Activated naive CD8-positive, alpha-beta T cell treated with anti-CD3 and anti-CD28 coated beads, Interleukin-2, amount 10 ng/mL, durations not matched to agents 7 days and 5 days (primary cell): ENCODE data around the gene UGP2. TPM values are rescaled to one million over a fixed set of nuclear protein-coding genes. Genes with fewer than 3 reads are reported as not detected.
"Not testable (repeated sequence)": the region's sequence is repeated elsewhere in the genome, so short reads cannot be mapped to it uniquely, and the experiment has no call there.

Experiments used
- ATAC-seq: fragments of 150-1000 bp; cut with Tn5 transposase; one replicate; pipeline ENCODE4 v1.10.0; 2021; ENCODE audit warnings: low read depth, moderate library complexity
- POLR2A ChIA-PET: fragments of 350-600 bp; sonication (Branson Sonifier 250); formaldehyde crosslinking; loops from one replicate; lab custom pipeline; 2021; ENCODE audit warnings: antibody characterized with exemption; lab: Charles Lee
- DNase-seq: peaks from one replicate; pipeline ENCODE4 v3.0.0; 2021
- H3K27ac Mint-ChIP-seq: one replicate; pipeline ENCODE4 v1.8.0; 2022; ENCODE audit warnings: mild to moderate bottlenecking, mixed read lengths
- H3K27me3 Mint-ChIP-seq: one replicate; pipeline ENCODE4 v1.8.0; 2022; ENCODE audit warnings: mild to moderate bottlenecking, moderate library complexity, mixed read lengths
- H3K36me3 Mint-ChIP-seq: one replicate; pipeline ENCODE4 v1.8.0; 2021; ENCODE audit warnings: mild to moderate bottlenecking, mixed read lengths
- H3K4me1 Mint-ChIP-seq: one replicate; pipeline ENCODE4 v1.8.0; 2021; ENCODE audit warnings: mixed read lengths
- H3K4me3 Mint-ChIP-seq: one replicate; pipeline ENCODE4 v1.8.0; 2022; ENCODE audit warnings: mild to moderate bottlenecking, moderate library complexity, mixed read lengths
- H3K9me3 Mint-ChIP-seq: one replicate; pipeline ENCODE4 v1.8.0; 2021; ENCODE audit warnings: mixed read lengths
- total RNA-seq, 2 experiments: library from RNA; stranded (reverse); gene quantifications; one replicate each; pipeline ENCODE4 v1.2.3, GENCODE V29; 2021

The UGP2 gene
- total RNA-seq, 2 experiments from 2014 or later = 127 to 139 TPM

DNA sequence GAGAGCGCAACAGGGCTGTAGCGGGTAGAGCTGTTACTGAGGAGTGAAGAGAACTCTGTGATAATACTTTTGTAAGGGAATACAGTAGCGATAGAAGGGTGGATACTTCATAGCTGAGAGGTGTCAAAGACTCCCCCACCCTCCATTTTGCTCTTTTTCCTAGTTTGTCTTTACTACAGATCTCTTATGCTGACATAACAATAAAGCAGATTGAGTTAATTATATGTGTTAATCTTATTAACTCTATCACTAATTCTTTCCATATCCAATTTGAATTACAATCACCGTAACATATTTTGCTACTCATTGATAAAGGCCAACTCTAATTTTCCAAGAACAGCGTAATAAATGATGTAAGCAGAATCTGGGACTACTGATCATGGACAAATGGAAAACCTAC is 57.1 kb downstream of the UGP2 start:
- H3K9me3 Mint-ChIP-seq = peaks cover 6% of the 10 kb centered on the region
- no peak overlapping the region for H3K27ac Mint-ChIP-seq
- DNase-seq (no peak), ATAC-seq (no peak)
- H3K4me3 Mint-ChIP-seq = no peak overlapping the region
- H3K27me3 Mint-ChIP-seq = no peaks in the 10 kb centered on the region
- POLR2A ChIA-PET = no interaction called here
- peaks cover 64% of the 10 kb centered on the region for H3K36me3 Mint-ChIP-seq
- H3K4me1 Mint-ChIP-seq = peaks cover 3% of the 10 kb centered on the region

DNA sequence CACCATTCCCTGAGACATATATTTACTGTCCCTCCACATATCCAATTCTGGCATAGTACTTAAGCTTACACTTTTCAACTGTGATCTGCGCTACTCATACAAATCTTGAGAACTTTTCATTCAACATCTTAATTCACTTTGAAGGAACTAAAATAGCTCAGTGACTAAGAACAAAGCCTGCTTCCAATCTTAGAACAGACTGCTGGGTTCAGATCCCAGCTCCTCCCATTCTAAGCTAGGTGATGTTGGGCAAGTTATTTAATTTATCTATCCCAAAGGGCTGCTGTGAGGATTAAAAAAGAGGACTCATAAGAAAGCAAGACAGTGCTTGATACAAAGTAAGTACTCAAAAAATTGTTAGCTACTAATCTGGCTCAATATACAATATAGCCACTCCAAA is 57.9 kb downstream of the UGP2 start:
- POLR2A ChIA-PET = interaction anchor here (1.0 kb wide), 1 partner anchor 59 kb away, joined by 4 read pairs; the partner anchor contains the start of gene UGP2
- H3K4me3 Mint-ChIP-seq = no peak overlapping the region
- H3K36me3 Mint-ChIP-seq = peaks cover 62% of the 10 kb centered on the region
- peaks cover 3% of the 10 kb centered on the region for H3K4me1 Mint-ChIP-seq
- H3K9me3 Mint-ChIP-seq = peaks cover 9% of the 10 kb centered on the region
- H3K27ac Mint-ChIP-seq = no peak overlapping the region
- ATAC-seq = no peak
- no peak for DNase-seq
- no peaks in the 10 kb centered on the region for H3K27me3 Mint-ChIP-seq

DNA sequence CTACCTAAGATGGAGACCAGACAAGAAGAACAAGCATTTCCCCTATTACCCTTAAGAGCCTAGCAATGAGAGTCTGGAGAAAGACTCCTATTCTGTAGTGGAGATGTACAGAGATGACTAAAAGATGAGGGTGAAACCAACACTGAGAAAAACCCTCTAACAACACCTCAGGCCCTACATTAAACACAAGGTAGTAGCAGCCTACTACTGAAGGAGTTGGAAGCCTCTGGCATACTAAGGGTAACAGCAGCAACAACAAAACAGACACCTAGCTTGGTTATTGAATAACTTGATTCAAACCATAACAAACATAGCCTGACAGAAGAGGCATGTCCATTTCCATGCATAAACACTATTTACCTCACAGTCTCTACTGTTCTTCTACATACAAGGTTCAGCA is 60.5 kb downstream of the UGP2 start:
- Mint-ChIP-seq H3K27me3 (no peaks in the 10 kb centered on the region), H3K4me1 (peaks cover 3% of the 10 kb centered on the region), H3K27ac (no peak overlapping the region), H3K36me3 (peaks cover 74% of the 10 kb centered on the region), H3K4me3 (no peak overlapping the region), H3K9me3 (peaks cover 14% of the 10 kb centered on the region)
- DNase-seq (no peak), ATAC-seq (no peak)
- POLR2A ChIA-PET = no interaction called here

DNA sequence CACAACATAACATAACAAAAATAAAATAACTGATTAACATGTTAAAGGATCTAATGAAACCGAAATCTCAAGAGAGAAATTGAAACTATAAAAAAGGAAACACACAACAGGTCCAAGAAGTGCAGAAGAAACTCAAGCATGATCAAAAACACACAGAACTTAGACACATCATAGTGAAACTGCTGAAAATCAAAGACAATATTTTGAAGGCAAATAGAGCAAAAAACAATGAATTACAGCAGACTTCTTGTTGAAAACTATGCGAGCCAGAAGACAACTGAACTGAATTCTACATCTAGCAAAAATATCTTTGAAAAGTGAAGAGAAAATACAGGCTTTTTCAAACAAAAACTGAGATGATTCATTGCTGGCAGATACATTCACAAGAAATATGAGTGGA is 61.3 kb downstream of the UGP2 start:
- ATAC-seq (no peak), DNase-seq (no peak)
- H3K9me3 Mint-ChIP-seq = peaks cover 15% of the 10 kb centered on the region
- no peak overlapping the region for H3K27ac Mint-ChIP-seq
- H3K4me3 Mint-ChIP-seq = no peak overlapping the region
- no peaks in the 10 kb centered on the region for H3K27me3 Mint-ChIP-seq
- peaks cover 3% of the 10 kb centered on the region for H3K4me1 Mint-ChIP-seq
- H3K36me3 Mint-ChIP-seq = peaks cover 77% of the 10 kb centered on the region
- POLR2A ChIA-PET = no interaction called here

DNA sequence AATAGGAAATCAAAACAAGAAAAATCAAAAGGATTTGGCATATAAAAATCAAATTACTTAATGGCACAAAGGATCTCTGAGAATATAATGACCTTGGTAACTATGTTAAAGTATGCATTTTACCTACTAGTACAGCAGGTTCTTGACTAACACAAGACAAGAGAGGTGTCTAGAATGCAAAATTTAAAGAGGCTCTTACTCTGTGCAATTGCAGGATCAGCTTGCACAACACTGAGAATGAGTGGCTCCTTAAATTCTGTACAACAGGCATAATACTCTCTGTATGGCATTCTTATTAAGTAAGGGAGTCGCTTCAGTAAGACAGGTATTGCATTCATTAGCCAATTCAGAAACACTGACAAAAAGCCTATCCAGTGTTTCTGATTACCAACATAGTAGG is 72.6 kb downstream of the UGP2 start:
- Mint-ChIP-seq H3K9me3 (no peaks in the 10 kb centered on the region), H3K27me3 (no peaks in the 10 kb centered on the region), H3K4me1 (no peaks in the 10 kb centered on the region), H3K4me3 (no peak overlapping the region), H3K36me3 (peaks cover 37% of the 10 kb centered on the region), H3K27ac (no peak overlapping the region)
- POLR2A ChIA-PET = interaction anchor here (0.6 kb wide), 1 partner anchor 22 kb away, joined by 3 read pairs; no protein-coding TSS in a partner anchor
- ATAC-seq (no peak), DNase-seq (no peak)

DNA sequence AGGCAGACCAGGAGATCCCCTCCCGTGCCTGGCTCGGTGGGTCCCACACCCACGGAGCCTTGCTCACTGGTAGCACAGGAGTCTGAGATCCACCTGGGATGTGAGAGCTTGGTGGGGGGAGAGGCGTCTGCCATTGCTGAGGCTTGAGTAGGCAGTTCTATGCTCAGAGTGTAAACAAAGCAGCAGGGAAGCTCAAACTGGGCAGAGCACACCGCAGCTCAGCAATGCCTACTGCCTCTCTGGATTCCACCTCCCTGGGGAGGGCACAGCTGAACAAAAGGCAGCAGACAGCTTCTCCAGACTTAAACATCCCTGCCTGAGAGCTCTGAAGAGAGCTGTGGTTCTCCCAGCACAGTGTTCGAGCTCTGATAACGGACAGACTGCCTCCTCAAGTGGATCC is 85.1 kb downstream of the UGP2 start:
- Mint-ChIP-seq H3K36me3 (peaks cover 66% of the 10 kb centered on the region), H3K27me3 (no peaks in the 10 kb centered on the region), H3K4me3 (no peak overlapping the region), H3K27ac (no peak overlapping the region), H3K9me3 (peaks cover 3% of the 10 kb centered on the region), H3K4me1 (no peaks in the 10 kb centered on the region)
- ATAC-seq = no peak
- POLR2A ChIA-PET = no interaction called here
- no peak for DNase-seq

DNA sequence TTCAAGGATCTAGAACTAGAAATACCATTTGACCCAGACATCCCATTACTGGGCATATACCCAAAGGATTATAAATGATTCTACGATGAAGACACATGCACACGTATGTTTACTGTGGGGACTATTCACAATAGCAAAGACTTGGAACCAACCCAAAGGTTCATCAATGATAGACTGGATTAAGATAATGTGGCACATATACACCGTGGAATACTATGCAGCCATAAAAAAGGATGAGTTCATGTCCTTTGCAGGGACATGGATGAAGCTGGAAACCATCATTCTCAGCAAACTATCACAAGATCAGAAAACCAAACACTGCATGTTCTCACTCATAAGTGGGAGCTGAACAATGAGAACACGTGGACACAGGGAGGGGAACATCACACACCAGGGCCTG is 90.4 kb downstream of the UGP2 start:
- H3K4me3 Mint-ChIP-seq, H3K27ac Mint-ChIP-seq, H3K4me1 Mint-ChIP-seq, POLR2A ChIA-PET, DNase-seq, H3K27me3 Mint-ChIP-seq, ATAC-seq, H3K9me3 Mint-ChIP-seq: not testable (repeated sequence)
- H3K36me3 Mint-ChIP-seq = peaks cover 66% of the 10 kb centered on the region

Other genes starting within 250 kb of the UGP2 start
- gene VPS54, start 177.5 kb downstream of the UGP2 start, total RNA-seq = 10 to 100 TPM; 15.2 to 16.0 TPM